OCI-LY3 (cell line): ENCODE results near the gene FOSL1.
A peak's percentile ranks its signal among the peaks of the same experiment; 100 is the strongest.

ENCODE experiments used
- H2AFZ ChIP-seq: fragments of 200-600, 300-600 bp; shearing (Covaris generic); 2 replicates; pipeline ENCODE4 v1.6.0; 2014; ENCODE audit warnings: antibody characterized with exemption, low read depth, low read length
- H3K27ac ChIP-seq: fragments of 200-600, 300-600 bp; sonication (generic); 2 replicates; pipeline ENCODE4 v1.5.1; 2014; ENCODE audit warnings: mild to moderate bottlenecking, low read length, moderate library complexity, mixed read lengths
- H3K27me3 ChIP-seq: fragments of 200-600, 300-600 bp; sonication (generic); 2 replicates; pipeline ENCODE4 v1.6.1; 2014; ENCODE audit warnings: low read depth, low read length, mixed read lengths
- H3K36me3 ChIP-seq: fragments of 200-600, 300-600 bp; sonication (generic); replicated peaks from 2 replicates; pipeline ENCODE3; 2014; ENCODE audit warnings: low read depth, low read length, mixed read lengths
- H3K4me1 ChIP-seq: fragments of 300-600, 200-600 bp; sonication (generic); 2 replicates; pipeline ENCODE4 v1.6.1; 2014; ENCODE audit warnings: low read length, mixed read lengths
- H3K4me2 ChIP-seq: fragments of 200-600, 300-600 bp; sonication (generic); 2 replicates; pipeline ENCODE4 v1.6.1; 2014; ENCODE audit warnings: low read length, mixed read lengths
- H3K4me3 ChIP-seq: fragments of 300-600, 200-600 bp; sonication (generic); 2 replicates; pipeline ENCODE4 v1.5.1; 2014; ENCODE audit warnings: antibody characterized with exemption, mild to moderate bottlenecking, low read length, moderate library complexity
- H3K79me2 ChIP-seq: fragments of 300-600, 200-600 bp; shearing (Covaris generic); 2 replicates; pipeline ENCODE4 v1.6.1; 2014; ENCODE audit warnings: mild to moderate bottlenecking, low read length, mixed read lengths
- H3K9ac ChIP-seq: fragments of 300-600, 200-600 bp; shearing (Covaris generic); 2 replicates; pipeline ENCODE4 v1.6.0; 2014; ENCODE audit warnings: mild to moderate bottlenecking, low read length, moderate library complexity
- H3K9me3 ChIP-seq: fragments of 200-600, 300-600 bp; shearing (Covaris generic); 2 replicates; pipeline ENCODE4 v1.6.1; 2014; ENCODE audit warnings: low read length, mixed read lengths; ENCODE audit not compliant: insufficient read depth
- H4K20me1 ChIP-seq: fragments of 200-600, 300-600 bp; sonication (generic); 2 replicates; pipeline ENCODE4 v1.6.1; 2016; ENCODE audit warnings: low read length, mixed read lengths; ENCODE audit not compliant: insufficient read depth
- EZH2phosphoT487 ChIP-seq: fragments of 200-600 bp; shearing (Covaris generic); IDR thresholded peaks from 2 replicates; pipeline ENCODE4 v1.6.1; 2018; ENCODE audit warnings: antibody characterized with exemption, mixed run types, low read depth
- TF ChIP-seq, protein P1 (sequence below): fragments of 200-600, 300-600 bp; sonication (generic); IDR thresholded peaks from 2 replicates; pipeline ENCODE4 v1.5.1; 2014; ENCODE audit warnings: antibody characterized with exemption, low read length, low read depth

Gene FOSL1

DNA sequence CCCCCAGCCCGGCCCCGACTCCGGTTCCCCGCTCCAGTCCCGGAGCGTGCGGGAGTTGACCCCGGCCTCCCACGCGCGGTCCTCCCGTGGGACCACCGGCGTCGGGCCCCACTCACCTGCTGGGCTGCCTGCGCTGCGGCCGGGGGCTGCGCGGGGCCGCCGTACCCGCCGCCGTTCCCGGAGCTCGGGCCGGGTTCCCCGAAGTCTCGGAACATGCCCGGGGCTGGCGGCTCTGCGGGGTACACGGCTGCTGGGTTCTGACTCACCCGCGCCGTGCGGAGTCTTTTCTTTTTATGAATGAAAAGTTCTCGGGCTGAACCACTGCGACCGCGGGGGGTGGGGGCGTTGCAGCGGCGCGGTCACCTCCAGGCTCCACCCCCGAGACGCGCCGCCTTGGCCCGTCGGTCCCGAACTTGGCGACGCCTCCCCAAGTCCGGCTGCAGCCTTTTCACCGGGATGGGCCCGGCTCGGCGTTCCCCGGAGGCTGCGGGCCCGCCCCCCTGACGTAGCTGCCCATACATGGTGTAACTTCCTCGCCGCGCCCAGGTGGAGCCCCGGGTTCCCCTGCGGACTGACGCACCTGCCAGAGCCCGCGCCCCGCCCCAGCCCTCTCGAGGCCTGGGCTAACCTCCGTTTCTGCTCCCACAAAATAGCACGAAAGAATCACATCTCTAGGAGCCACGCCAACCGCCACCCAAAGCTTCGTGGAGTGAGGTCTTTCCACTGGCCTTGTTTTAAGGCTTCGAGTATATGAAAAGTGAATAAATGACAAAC is at the start of gene FOSL1:
TSS of gene FOSL1 (minus strand) at position 264 of the 774 bp plus-strand sequence. CDS start at position 215, 49 bp downstream.
- H2AFZ ChIP-seq: no peak within 1 kb of the TSS
- no peaks in the 10 kb centered on the region for H4K20me1 ChIP-seq
- peak within 1 kb of the TSS; percentile 68 for H3K4me3 ChIP-seq
- peaks cover 21% of the 10 kb centered on the region; the same call in 1 of the 2 replicates for H3K27me3 ChIP-seq
- H3K36me3 ChIP-seq: no peaks in the 10 kb centered on the region
- H3K4me1 ChIP-seq: no peaks in the 10 kb centered on the region
- no peaks in the 10 kb centered on the region for H3K9me3 ChIP-seq
- H3K27ac ChIP-seq: no peak within 1 kb of the TSS
- H3K79me2 ChIP-seq: no peaks in the 10 kb centered on the region
- TF ChIP-seq EZH2phosphoT487: no peak
- TF ChIP-seq, protein P1, sequence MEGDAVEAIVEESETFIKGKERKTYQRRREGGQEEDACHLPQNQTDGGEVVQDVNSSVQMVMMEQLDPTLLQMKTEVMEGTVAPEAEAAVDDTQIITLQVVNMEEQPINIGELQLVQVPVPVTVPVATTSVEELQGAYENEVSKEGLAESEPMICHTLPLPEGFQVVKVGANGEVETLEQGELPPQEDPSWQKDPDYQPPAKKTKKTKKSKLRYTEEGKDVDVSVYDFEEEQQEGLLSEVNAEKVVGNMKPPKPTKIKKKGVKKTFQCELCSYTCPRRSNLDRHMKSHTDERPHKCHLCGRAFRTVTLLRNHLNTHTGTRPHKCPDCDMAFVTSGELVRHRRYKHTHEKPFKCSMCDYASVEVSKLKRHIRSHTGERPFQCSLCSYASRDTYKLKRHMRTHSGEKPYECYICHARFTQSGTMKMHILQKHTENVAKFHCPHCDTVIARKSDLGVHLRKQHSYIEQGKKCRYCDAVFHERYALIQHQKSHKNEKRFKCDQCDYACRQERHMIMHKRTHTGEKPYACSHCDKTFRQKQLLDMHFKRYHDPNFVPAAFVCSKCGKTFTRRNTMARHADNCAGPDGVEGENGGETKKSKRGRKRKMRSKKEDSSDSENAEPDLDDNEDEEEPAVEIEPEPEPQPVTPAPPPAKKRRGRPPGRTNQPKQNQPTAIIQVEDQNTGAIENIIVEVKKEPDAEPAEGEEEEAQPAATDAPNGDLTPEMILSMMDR: no peak
- peak within 1 kb of the TSS; percentile 59 for H3K4me2 ChIP-seq
- H3K9ac ChIP-seq: no peak within 1 kb of the TSS

DNA sequence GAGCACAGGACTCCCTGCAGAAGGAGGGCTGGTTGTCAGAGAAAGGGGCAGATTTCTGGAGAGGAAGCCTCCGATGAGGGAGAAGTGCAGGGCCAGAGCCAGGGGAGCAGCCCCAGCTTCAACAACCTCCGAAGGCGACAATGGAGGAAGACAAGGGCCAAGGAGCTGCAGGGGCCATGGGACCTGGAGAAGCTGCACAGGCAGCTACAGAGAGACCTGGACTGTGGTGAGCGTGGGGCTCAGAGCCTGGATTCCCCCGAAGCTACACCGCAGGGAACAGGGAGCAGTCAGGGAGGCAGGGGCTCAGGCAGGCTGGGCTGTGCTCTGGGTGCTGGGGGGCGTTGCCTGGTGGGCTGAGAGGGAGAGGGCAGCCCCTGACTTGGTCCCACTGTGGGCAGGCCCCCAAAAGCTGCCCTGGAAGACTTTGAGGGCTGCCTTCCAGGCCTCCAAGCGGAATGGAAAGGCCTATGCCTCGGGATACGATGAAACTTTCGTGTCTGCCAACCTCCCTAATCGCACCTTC is 47.5 kb upstream of the FOSL1 start:
- Histone ChIP-seq H3K9ac (no peak overlapping the region), H3K79me2 (no peaks in the 10 kb centered on the region), H3K9me3 (no peaks in the 10 kb centered on the region), H3K4me2 (no peak overlapping the region), H3K27ac (no peak overlapping the region), H3K36me3 (no peaks in the 10 kb centered on the region), H3K27me3 (no peaks in the 10 kb centered on the region), H4K20me1 (no peaks in the 10 kb centered on the region), H3K4me3 (no peak overlapping the region), H2AFZ (no peak overlapping the region), H3K4me1 (no peaks in the 10 kb centered on the region)
- TF ChIP-seq, protein P1: no peak
- no peak for TF ChIP-seq EZH2phosphoT487

DNA sequence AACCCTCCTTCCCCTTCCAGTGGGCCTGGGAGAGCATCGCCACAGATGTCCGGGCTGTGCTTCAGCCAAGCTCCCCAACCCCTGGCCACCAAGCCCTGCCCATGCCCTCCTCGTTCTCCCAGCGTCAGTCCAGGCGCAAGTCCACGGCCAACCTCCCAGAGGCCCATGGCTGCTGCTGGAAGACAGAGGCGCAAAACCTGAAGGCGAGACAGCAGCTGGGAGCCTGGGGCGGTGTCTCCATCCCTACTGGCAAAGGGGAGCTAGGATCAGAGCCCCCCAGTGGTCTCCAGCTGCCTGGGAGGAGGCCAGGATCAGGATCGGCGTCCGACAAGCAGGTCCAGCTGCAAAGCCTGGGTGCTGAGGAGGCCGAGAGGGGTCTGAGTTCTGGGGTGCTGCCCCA is 46.9 kb upstream of the FOSL1 start:
- Histone ChIP-seq H3K4me1 (no peaks in the 10 kb centered on the region), H3K9ac (no peak overlapping the region), H3K9me3 (no peaks in the 10 kb centered on the region), H3K27me3 (no peaks in the 10 kb centered on the region), H2AFZ (no peak overlapping the region), H3K4me3 (no peak overlapping the region), H3K4me2 (no peak overlapping the region), H3K36me3 (no peaks in the 10 kb centered on the region), H3K79me2 (no peaks in the 10 kb centered on the region), H4K20me1 (no peaks in the 10 kb centered on the region), H3K27ac (no peak overlapping the region)
- TF ChIP-seq, protein P1: no peak
- TF ChIP-seq EZH2phosphoT487: no peak

DNA sequence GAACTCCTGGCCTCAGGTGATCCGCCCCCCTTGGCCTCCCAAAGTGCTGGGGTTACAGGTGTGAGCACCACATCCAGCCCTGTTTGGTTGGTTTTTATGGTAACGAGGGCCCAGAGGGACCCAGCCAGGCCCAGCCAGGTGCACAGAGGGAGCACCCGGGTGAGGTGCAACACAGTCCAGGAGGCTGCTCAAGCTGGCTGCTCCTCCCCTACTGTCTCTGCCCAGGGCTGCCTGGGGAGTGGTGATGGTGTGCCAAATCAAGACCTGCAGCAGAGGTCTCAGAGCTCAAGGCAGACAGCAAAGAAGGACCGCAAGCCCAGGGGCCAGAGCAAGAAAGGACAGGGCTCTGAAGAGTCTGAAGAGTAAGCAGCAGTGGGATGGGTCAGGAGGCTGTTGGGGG is 46.5 kb upstream of the FOSL1 start:
- no peak overlapping the region for H3K27ac ChIP-seq
- H3K4me3 ChIP-seq: no peak overlapping the region
- no peaks in the 10 kb centered on the region for H3K9me3 ChIP-seq
- H3K4me1 ChIP-seq: peaks cover 4% of the 10 kb centered on the region
- H2AFZ ChIP-seq: no peak overlapping the region
- TF ChIP-seq EZH2phosphoT487: no peak
- TF ChIP-seq, protein P1: no peak
- H3K79me2 ChIP-seq: no peaks in the 10 kb centered on the region
- H3K4me2 ChIP-seq: no peak overlapping the region
- no peaks in the 10 kb centered on the region for H3K36me3 ChIP-seq
- no peaks in the 10 kb centered on the region for H4K20me1 ChIP-seq
- no peaks in the 10 kb centered on the region for H3K27me3 ChIP-seq
- H3K9ac ChIP-seq: no peak overlapping the region
